K562 (cell line): Measurements from ENCODE around the gene DHDH. TPM values are rescaled to one million over a fixed set of nuclear protein-coding genes. Genes with fewer than 3 reads are reported as not detected.

Experiments
- HCFC1 ChIP-seq: IDR thresholded peaks from 2 replicates; pipeline ENCODE4 v1.6.1; 2012; ENCODE audit warnings: low read depth, low read length, improper control_type of control experiment
- L3MBTL2 ChIP-seq: fragments of 450-650 bp; IDR thresholded peaks from 2 replicates; pipeline ENCODE4 v1.6.1; 2016; ENCODE audit warnings: mild to moderate bottlenecking, moderate library complexity
- MYBL2 ChIP-seq, 2 experiments: fragments of 450-650 bp in 1 of 2; sonication (generic) in 1 of 2; formaldehyde crosslinking in 1 of 2; IDR thresholded peaks; 2 replicates each; pipeline versions ENCODE4 v1.6.1 to v1.8.1; 2017 to 2022; ENCODE audit warnings: borderline replicate concordance in 1 of 2, inconsistent platforms in 1 of 2, low read depth in 1 of 2, mild to moderate bottlenecking in 1 of 2, missing genetic modification reagents in 1 of 2, moderate library complexity in 1 of 2
- PTRF ChIP-seq: fragments of 450-650 bp; IDR thresholded peaks from 2 replicates; pipeline ENCODE4 v1.6.1; 2016; ENCODE audit warnings: mild to moderate bottlenecking, missing genetic modification characterization, missing compliant biosample characterization
- SLC30A9 ChIP-seq: fragments of 250-450 bp; sonication (Bioruptor Pico); IDR thresholded peaks from 2 replicates; pipeline ENCODE4 v1.8.0; 2022; ENCODE audit warnings: mild to moderate bottlenecking, moderate library complexity
- XRCC5 ChIP-seq: fragments of 200-400 bp; formaldehyde crosslinking; IDR thresholded peaks from 2 replicates; pipeline ENCODE4 v1.6.1; 2017; ENCODE audit warnings: low read depth, mild to moderate bottlenecking, low read length
- ZNF354B ChIP-seq: fragments of 250-450 bp; sonication (Bioruptor Pico); IDR thresholded peaks from 2 replicates; pipeline ENCODE4 v1.4.0; 2020
- ZNF785 ChIP-seq: fragments of 250-450 bp; sonication (Bioruptor Pico); IDR thresholded peaks from 2 replicates; pipeline ENCODE4 v1.4.0; 2020; ENCODE audit warnings: mild to moderate bottlenecking
- polyA plus RNA-seq, 8 experiments: library from polyadenylated mRNA; depleted of rRNA in 4 of 8; stranded (reverse) in 5 of 8; unstranded in 3 of 8; fragments of >200 nt; fragmentation: Nextera tagmentation in 2 of 8; fragmentation: Illumina TruSeq in 1 of 8; extraction: Ambion mirVana in 2 of 8; extraction: Trizol in 1 of 8; gene quantifications; 2 replicates each; pipeline versions ENCODE4 v1.2.1 to v1.2.3, GENCODE V29; 2011 to 2014; ENCODE audit warnings: inconsistent platforms in 1 of 8, missing spikeins in 1 of 8
- total RNA-seq, 7 experiments: library from RNA; depleted of rRNA in 6 of 7; stranded (reverse); fragments of >200 nt in 6 of 7; fragmentation: Illumina TruSeq in 2 of 7; extraction: Trizol in 2 of 7; gene quantifications; 2 replicates each; pipeline versions ENCODE4 v1.2.1 to v1.2.3, GENCODE V29; 2011 to 2021; ENCODE audit warnings: low replicate concordance in 1 of 7
- TF ChIP-seq, protein P1 (sequence below): fragments of 150-350 bp; IDR thresholded peaks from 2 replicates; pipeline ENCODE4 v1.6.1; 2014; ENCODE audit warnings: low read depth, mild to moderate bottlenecking, low read length, borderline replicate concordance
- TF ChIP-seq, protein P2 (sequence below): fragments of 250-450 bp; sonication (Bioruptor Pico); IDR thresholded peaks from 2 replicates; pipeline ENCODE4 v1.8.0; 2022; ENCODE audit warnings: moderate library complexity, mild to moderate bottlenecking, inconsistent platforms
- TF ChIP-seq, protein P3 (sequence below): fragments of 450-650 bp; conservative IDR thresholded peaks from 2 replicates; pipeline ENCODE4 v1.6.1; 2016; ENCODE audit warnings: missing genetic modification characterization, low read depth, mild to moderate bottlenecking, control low read depth, missing compliant biosample characterization
- TF ChIP-seq, protein P4 (sequence below): sonication (generic); formaldehyde crosslinking; IDR thresholded peaks from 2 replicates; pipeline ENCODE4 v1.8.0; 2022; ENCODE audit warnings: mild to moderate bottlenecking, missing genetic modification reagents

DHDH gene
- total and polyA plus RNA-seq, 9 of the 15 experiments (the other 6 are each of a cell fraction or from before 2014, with no cell fraction given), result 0.37 to 1.9 (median 0.87) TPM

DNA sequence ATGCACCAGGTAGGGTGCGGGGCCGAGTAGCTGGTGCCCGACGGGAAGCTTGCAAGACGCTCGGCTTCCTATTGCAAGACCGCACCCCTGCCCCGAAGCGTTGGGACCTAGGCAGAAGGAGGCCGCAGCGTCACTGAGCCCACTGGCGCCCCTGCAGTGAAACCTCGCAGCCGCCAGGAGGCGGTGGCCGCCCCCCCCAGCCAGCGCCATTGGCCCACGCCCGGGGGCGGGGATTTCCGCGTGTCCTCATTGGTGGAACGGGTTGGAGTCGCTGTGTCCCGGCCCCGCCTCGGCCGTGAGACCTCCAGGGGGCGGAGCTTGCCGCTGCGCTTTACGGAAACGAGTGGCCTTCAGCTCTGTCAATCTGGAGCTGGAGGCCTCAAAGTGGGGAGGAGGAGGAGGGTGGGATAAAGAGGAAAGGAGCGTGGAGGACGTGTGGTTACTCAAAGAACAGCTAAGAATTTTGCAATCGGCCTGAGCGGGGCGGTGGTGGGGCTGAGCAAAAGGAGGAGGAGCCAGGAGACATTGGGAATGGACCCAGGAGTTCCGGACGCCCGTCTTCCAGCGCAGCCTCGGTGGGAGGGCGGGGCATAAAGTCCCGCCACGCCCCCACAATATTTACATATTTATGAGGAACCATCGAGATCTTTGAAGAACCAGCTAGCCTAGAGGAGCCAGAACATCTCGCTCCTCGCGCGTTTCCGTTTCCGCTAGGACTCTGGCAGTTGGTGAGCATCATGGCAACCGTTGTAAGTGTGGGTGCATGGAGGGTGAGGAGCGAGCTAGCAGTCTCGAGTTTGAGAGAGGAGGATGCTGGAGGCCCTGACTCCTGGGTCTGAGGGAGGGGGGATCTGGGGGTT lies 59.9 kb downstream of the DHDH start, which contains the start of the genes GYS1 and RUVBL2 (continued):
- TF ChIP-seq, protein P1, sequence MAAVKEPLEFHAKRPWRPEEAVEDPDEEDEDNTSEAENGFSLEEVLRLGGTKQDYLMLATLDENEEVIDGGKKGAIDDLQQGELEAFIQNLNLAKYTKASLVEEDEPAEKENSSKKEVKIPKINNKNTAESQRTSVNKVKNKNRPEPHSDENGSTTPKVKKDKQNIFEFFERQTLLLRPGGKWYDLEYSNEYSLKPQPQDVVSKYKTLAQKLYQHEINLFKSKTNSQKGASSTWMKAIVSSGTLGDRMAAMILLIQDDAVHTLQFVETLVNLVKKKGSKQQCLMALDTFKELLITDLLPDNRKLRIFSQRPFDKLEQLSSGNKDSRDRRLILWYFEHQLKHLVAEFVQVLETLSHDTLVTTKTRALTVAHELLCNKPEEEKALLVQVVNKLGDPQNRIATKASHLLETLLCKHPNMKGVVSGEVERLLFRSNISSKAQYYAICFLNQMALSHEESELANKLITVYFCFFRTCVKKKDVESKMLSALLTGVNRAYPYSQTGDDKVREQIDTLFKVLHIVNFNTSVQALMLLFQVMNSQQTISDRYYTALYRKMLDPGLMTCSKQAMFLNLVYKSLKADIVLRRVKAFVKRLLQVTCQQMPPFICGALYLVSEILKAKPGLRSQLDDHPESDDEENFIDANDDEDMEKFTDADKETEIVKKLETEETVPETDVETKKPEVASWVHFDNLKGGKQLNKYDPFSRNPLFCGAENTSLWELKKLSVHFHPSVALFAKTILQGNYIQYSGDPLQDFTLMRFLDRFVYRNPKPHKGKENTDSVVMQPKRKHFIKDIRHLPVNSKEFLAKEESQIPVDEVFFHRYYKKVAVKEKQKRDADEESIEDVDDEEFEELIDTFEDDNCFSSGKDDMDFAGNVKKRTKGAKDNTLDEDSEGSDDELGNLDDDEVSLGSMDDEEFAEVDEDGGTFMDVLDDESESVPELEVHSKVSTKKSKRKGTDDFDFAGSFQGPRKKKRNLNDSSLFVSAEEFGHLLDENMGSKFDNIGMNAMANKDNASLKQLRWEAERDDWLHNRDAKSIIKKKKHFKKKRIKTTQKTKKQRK, result no peak
- TF ChIP-seq, protein P2, sequence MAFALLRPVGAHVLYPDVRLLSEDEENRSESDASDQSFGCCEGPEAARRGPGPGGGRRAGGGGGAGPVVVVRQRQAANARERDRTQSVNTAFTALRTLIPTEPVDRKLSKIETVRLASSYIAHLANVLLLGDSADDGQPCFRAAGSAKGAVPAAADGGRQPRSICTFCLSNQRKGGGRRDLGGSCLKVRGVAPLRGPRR (CRISPR knock-in tag), result no peak
- TF ChIP-seq ZNF785 (CRISPR knock-in tag) (peak; percentile 64; the same call in 1 of the 2 replicates), ZNF354B (CRISPR knock-in tag) (no peak), HCFC1 (peak; percentile 81), MYBL2 (IDR thresholded peaks at IDR 0.05; ENCODE audit: low read depth) (peak; percentile 74), MYBL2 (CRISPR knock-in tag; IDR thresholded peaks at IDR 0.05; ENCODE audit: borderline replicate concordance) (no peak), PTRF (tag) (no peak), L3MBTL2 (peak; percentile 56), XRCC5 (peak; percentile 86), SLC30A9 (CRISPR knock-in tag) (no peak)
- TF ChIP-seq, protein P3, sequence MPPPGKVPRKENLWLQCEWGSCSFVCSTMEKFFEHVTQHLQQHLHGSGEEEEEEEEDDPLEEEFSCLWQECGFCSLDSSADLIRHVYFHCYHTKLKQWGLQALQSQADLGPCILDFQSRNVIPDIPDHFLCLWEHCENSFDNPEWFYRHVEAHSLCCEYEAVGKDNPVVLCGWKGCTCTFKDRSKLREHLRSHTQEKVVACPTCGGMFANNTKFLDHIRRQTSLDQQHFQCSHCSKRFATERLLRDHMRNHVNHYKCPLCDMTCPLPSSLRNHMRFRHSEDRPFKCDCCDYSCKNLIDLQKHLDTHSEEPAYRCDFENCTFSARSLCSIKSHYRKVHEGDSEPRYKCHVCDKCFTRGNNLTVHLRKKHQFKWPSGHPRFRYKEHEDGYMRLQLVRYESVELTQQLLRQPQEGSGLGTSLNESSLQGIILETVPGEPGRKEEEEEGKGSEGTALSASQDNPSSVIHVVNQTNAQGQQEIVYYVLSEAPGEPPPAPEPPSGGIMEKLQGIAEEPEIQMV (tag), result no peak
- TF ChIP-seq, protein P4, sequence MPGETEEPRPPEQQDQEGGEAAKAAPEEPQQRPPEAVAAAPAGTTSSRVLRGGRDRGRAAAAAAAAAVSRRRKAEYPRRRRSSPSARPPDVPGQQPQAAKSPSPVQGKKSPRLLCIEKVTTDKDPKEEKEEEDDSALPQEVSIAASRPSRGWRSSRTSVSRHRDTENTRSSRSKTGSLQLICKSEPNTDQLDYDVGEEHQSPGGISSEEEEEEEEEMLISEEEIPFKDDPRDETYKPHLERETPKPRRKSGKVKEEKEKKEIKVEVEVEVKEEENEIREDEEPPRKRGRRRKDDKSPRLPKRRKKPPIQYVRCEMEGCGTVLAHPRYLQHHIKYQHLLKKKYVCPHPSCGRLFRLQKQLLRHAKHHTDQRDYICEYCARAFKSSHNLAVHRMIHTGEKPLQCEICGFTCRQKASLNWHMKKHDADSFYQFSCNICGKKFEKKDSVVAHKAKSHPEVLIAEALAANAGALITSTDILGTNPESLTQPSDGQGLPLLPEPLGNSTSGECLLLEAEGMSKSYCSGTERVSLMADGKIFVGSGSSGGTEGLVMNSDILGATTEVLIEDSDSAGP (CRISPR knock-in tag), result no peak
